Stimulated activated naive CD8-positive, alpha-beta T cell treated with anti-CD3 and anti-CD28 coated beads, Interleukin-15, Interleukin-2, amounts not matched to agents 100 U/mL and 50 U/mL, for 24 hours (primary cell): ENCODE results near the gene HS3ST6.
"Not testable (repeated sequence)": the region's sequence is repeated elsewhere in the genome, so short reads cannot be mapped to it uniquely, and the experiment has no call there.

Source experiments
- ATAC-seq: fragments of 150-1000 bp; cut with Tn5 transposase; one replicate; pipeline ENCODE4 v1.10.0; 2021
- DNase-seq: peaks from one replicate; pipeline ENCODE4 v3.0.0; 2021

The HS3ST6 gene

GRCh38 chr16:1877804-1878203, 40.4 kb downstream of the HS3ST6 start:
- no peak for ATAC-seq
- DNase-seq = no peak

GRCh38 chr16:1877089-1877488, 41.1 kb downstream of the HS3ST6 start:
- DNase-seq (no peak), ATAC-seq (no peak)

DNA sequence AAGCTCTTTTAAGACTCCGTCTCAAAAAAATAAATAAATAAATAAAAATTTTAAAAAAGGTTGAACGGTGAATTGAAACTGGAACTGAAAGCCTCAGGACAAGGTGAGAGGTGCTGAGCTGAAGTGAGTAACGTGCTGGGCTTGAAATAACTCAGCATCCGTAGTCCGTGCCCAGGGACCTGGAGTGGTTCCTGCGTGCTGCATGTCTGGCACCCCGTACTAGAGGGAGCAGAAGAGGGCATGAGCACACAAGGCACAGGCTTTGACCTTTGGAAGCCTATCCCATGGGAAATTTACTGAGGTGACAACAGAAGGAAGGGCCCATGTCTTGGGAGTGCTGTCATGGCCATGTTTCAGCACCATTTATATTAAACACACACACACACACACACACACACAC, 41.7 kb downstream of the HS3ST6 start:
- ATAC-seq = no peak
- no peak for DNase-seq

DNA sequence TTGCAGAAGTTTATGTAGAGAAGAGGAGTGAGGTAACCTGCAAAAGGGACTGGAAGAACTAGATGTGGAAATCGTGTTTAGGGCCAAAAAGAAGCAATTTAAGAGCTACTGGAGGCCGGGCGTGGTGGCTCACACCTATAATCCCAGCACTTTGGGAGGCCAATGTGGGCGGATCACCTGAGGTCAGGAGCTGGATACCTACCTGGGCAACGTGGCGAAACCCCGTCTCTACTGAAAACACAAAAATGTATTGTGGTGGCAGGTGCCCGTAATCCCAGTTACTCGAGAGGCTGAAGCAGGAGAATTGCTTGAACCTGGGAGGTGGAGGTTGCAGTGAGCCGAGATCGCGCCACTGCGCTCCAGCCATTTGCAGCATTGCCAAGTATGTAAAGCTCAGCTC, 42.1 kb downstream of the HS3ST6 start:
- ATAC-seq, DNase-seq: not testable (repeated sequence)

- DNase-seq (no peak), ATAC-seq (no peak)
Measured at GRCh38 chr16:1874854-1875253, 43.4 kb downstream of the HS3ST6 start.

- ATAC-seq = peak; percentile 43
- peak; percentile 53 for DNase-seq
Measured at GRCh38 chr16:1871974-1872635, 46.1 kb downstream of the HS3ST6 start, which contains the start of gene MEIOB. MEIOB (minus strand) TSS chr16:1872164; CDS start chr16:1868175, 3,989 bp downstream.

GRCh38 chr16:1870365-1871082, 47.7 kb downstream of the HS3ST6 start:
- DNase-seq (no peak), ATAC-seq (no peak)

- ATAC-seq (no peak), DNase-seq (no peak)
Measured at GRCh38 chr16:1865902-1866690, 52.1 kb downstream of the HS3ST6 start.

- no peak for DNase-seq
- no peak for ATAC-seq
Measured at GRCh38 chr16:1863681-1864460, 54.3 kb downstream of the HS3ST6 start.

DNA sequence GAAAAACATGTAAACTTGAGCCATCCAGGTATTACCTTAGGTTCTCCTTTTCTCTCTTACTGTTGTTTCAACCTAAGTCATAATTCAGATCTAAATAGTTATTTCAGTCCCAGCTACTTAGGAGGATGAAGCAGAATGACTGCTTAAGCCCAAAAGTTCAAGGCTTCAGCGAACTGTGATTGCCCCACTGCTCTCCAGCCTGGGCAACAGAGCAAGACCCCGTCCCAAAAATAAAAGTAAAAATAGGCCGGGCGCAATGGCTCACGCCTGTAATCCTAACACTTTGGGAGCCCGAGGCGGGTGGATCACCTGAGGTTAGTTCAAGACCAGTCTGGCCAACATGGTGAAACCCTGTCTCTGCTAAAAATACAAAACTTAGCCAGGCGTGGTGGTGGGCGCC, 55.8 kb downstream of the HS3ST6 start:
- DNase-seq = no peak
- no peak for ATAC-seq

DNA sequence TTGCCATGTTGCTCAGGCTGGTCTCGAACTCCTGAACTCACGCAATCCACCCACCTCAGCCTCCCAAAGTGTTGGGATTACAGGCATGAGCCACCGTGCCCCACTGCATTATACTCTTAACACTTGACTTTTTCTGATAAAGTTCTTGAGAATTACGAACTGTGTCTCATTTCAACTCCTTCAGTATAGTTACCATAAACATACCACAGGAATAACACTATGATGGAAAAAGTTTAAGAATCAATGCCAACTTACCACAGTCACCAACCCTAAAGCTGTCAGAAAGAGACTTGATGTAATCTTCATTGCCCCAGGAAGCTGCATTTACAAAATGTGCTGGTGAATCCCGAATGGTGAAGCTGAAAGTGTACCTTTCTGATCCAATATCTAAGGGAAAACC, 56.5 kb downstream of the HS3ST6 start:
- DNase-seq (no peak), ATAC-seq (no peak)
